Left ventricle myocardium superior (tissue), 1 donor: Measurements from ENCODE around the gene PAN2. TPM values are rescaled to one million over a fixed set of nuclear protein-coding genes. Genes with fewer than 3 reads are reported as not detected.
A peak's percentile ranks its signal among the peaks of the same experiment; 100 is the strongest.

ENCODE experiments used
- ATAC-seq: fragments of 200-7000 bp; cut with Tn5 transposase; one replicate; pipeline ENCODE4 v1.9.1; 2020; ENCODE audit warnings: mild to moderate bottlenecking, moderate library complexity
- DNase-seq: peaks from one replicate; pipeline ENCODE4 v3.0.0-alpha.2; 2020
- intact Hi-C: fragments of 100-400 bp; cut with micrococcal nuclease; formaldehyde crosslinking; loops from one replicate; pipeline ENCODE4 v1.11.0; 2022
- total RNA-seq: library from RNA; stranded (reverse); fragmentation: NEBNext Ultra II Directional; extraction: Animal tissue kit (Norgen Biotek cat#: 25700); gene quantifications from one replicate; pipeline ENCODE4 v1.2.1, GENCODE V29; 2021
- donor health status: DM: no; HTN: yes; CAD: no; lungs with severe emphysema.

Gene PAN2
- total RNA-seq, 1 donor from 2014 or later: 52.2 TPM

DNA sequence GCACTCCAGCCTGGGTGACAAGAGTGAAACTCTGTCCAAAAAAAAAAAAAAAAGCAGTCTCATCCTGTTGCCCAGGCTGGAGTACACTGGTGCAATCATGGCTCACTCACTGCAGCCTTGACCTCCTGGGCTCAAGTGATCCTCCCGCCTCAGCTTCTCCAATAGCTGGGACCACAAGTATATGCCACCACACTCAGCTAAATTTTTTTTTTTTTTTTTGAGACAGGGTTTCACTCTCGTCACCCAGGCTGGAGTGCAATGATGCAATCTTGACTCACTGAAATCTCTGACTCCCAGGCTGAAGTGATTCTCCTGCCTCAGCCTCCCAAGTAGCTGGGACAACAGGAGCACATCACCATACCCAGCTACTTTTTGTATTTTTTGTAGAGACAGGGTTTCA, 12.8 kb downstream of the PAN2 start:
- intact Hi-C loops: no loop called here
- ATAC-seq (no peak), DNase-seq (no peak)

DNA sequence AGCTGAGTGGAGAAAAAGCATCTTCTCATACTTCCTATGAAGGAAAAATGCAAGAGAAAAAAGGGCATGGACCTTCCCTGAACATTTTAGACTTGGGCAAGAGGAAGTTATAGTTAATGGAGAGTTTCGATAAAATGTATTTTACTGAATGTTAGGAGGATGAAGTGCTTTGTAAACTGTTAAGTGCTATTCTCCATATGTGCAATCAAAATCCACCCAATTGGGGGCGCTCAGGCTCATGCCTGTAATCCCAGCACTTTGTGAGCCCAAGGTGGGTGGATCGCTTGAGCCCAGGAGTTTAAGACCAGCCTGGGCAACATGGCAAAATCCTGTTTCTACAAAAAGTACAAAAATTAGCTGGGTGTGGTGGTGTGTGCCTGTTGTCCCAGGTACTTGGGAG, 16.1 kb downstream of the PAN2 start:
- ATAC-seq (no peak), DNase-seq (no peak)
- intact Hi-C loops: no loop called here

DNA sequence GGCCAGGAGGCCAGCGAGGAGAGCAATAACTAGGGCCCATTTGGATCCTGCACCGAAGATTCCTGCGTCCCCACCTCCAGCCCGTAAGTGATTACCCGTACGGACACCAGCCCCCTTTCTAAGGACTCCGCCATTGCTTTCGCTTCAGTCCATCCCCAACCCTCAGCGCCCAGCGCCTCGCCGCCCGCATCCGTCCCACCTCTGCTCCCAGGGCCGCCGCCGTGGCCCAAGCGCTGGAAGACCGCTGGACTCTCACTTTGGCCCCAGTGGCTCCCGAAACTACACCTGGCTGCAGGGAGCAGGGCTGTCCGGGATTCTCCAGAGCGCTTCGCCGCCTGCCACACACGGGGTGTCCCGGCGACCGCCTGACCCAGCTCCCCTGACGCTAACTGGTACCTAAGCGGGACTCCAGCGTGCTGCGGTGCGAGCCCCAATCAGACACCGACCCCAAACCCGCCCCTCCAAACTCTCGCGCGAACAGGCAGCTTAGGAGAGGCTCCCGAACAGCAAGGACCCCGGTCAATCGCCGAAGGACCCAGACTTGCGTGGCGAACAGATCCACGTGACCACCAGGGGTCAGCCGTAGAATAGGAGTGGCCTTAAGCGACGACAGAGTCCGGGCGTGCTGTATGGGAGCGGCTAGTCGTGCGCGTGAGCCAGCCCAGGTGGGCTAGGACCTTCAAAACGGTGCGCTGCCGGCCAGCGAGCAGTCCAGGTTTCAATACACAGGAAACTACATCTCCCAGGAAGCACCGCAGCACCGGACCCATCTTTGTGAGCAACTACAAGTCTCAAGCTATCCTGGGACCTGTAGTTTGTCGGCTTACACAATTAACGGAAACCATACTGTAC, 18.0 kb downstream of the PAN2 start, which contains the start of gene CNPY2:
CNPY2 (minus strand) TSS at position 367 of the 852 bp plus-strand sequence. CDS start 771 bp downstream, outside the sequence.
- DNase-seq: peak; percentile 96
- ATAC-seq: peak; percentile 95
- intact Hi-C loops: no loop called here

DNA sequence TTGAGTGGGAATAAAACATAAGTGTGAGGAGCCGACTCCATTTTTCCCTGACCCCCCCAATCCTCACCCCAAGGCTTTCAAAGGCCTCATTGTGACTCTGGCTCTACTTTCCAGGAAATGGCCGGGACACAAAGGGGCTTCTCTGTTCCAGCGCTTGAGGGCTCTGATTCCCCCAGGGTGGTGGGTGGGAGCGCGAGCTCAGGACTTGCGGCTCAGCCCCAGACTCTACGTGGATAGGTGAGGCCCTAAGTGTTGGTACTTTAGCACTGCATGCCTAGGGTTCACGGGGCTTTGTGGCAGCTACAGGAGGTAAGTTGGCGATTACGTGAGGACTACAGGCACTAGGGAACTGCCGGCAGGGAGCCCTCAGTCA, 18.6 kb downstream of the PAN2 start:
- DNase-seq (no peak), ATAC-seq (no peak)
- intact Hi-C loops: no loop called here

DNA sequence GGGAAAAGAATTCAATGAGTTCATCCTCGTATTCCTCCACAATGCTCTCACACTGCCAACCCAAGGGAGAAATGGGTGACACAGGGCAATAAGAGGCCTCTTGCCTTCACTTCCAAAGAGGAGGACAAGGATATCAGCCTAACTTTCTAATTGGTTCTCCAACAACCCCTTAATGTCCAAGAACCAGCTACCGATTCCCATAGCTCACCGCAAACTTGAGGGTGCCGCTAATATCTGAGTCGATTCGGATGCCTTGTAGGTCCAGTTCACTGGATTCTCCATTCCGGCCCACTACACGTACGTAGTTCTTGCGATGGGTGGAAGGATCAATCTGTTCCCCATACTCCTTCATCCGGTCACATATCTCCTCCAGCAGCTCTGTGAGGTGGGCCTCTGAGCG, 22.8 kb downstream of the PAN2 start:
- intact Hi-C loops: no loop called here
- DNase-seq: no peak
- no peak for ATAC-seq

DNA sequence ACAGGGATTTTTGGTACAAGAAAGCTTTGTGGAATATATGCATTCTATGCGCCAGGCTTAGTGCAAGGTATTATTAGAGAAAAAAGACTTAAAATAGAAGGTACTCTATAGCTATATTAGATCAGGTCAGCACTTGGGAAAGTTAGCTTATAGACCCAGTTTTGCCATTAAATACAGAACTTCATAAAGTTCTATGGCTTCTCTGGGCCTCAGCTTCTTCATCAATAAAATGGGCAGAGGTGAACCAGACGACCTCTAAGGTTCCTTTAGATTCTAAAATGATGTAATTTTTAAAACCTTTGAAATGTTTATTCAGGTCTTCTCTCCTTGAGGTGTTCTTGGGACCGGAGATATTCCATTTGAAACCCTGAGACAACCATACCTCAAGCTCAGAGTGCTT, 25.1 kb downstream of the PAN2 start:
- intact Hi-C loops: no loop called here
- ATAC-seq (no peak), DNase-seq (no peak)

DNA sequence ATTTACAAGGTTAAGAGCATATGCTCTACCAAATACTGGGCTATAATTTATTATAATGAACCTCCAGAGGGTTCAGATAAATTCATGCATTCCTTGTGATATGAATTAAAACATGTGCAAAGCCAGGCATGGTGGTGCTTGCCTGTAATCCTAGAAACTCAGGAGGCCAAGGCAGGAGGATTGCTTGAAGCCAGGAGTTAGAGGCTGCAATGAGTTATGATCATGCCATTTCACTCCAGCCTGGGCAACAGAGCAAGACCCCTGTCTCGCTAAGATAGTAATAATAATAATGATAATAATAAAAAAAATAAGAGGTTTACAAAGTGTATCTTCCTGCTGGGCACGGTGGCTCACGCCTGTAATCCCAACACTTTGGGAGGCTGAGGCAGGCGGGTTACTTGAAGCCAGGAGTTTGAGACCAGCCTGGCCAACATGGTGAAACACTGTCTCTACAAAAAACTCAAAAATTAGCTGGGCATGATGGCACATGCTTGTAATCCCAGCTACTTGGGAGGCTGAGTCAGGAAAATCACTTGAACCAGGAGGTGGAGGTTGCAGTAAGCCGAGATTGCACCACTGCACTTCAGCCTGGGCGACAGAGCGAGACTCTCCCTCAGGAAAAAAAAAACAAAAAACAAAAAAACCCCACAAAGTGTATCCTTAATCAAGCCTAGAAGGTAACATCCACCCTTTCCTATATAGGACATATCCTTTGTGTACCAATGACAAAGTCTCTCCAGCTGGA, 26.4 kb downstream of the PAN2 start:
- ATAC-seq (no peak), DNase-seq (no peak)
- intact Hi-C loops: no loop called here

DNA sequence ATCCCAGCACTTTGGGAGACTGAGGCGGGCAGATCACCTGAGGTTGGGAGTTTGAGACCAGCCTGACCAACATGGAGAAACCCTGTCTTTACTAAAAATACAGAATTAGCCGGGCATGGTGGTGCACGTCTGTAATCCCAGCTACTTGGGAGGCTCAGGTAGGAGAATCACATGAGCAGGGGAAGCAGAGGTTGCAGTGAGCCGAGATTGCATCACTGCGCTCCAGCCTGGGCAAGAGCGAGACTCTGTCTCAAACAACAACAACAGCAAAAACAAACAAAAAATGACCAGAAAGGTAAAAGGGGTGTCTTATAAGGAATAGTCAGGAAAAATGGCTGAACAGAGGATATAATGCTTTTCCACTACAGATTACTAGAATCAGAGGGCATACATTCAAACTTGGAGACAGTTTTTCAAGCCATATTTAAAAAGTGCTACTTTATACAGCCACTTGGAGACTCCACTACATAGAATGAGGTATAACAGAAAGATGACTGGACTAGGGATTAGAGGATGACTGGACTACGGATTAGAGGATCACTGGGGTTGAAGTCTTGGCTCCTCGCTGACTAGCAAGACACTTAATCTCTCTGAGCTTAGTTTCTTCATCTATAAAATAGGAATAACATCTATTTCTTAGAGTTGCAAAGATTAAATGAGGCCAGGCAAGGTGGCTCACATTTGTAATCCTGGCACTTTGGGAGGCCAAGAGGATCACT, 28.8 kb downstream of the PAN2 start:
- no peak for DNase-seq
- intact Hi-C loops: no loop called here
- no peak for ATAC-seq

DNA sequence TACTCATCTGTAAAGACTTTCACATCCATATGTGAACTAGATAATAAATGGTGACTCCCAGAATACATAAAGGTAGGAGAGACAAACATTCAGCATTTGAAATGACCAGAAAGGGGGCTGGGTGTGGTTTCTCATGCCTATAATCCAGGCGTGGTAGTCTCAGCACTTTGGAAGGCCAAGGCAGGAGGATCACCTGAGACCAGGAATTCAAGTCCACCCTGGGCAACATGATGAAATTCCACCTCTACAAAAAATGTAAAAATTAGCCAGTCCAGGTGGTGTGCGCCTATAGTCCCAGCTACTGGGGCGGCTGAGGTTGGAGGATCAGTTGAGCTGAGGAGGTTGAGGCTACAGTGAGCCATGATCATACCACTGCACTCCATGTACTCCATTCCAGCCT, 29.5 kb downstream of the PAN2 start:
- no peak for ATAC-seq
- DNase-seq: no peak
- intact Hi-C loops: no loop called here

DNA sequence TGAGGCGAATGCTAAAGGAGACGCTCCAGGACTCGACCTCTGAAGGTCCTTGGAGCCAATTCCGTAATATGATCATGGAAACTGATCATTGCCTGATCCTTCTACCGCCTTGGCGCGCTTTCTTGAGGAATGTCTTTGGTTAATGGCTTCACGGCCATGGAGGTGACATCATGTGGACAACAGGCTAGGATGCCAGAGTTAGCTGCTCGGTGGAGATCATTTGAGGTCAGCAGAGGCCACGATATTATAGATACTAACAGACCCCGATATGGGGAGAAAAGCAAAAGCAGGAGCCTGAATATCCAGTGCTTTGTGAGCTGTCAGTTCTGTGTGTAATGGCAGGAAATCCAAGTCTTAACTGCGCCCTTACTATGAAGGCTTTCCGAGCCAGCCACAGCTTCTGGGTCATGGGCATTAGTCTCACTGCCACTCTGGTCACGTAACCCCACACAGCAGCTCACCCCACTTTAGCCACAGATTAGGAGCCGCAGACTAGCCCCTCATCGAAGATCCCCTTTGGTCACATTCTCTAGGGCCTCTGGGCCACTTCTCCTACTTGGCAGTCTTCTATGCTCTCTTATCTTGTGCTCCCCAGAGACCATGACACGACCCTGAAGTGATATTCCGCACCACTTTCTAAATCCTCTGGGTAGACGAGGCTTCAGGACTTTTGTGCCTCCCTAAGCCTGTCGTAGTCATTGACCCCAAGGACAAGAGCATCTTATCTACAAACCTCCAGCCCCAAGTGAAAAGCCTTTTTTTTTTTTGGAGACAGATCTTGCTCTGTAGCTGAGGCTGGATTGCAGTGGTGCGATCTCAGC, 32.9 kb downstream of the PAN2 start:
- DNase-seq: no peak
- intact Hi-C loops: no loop called here
- ATAC-seq: peak; percentile 17

DNA sequence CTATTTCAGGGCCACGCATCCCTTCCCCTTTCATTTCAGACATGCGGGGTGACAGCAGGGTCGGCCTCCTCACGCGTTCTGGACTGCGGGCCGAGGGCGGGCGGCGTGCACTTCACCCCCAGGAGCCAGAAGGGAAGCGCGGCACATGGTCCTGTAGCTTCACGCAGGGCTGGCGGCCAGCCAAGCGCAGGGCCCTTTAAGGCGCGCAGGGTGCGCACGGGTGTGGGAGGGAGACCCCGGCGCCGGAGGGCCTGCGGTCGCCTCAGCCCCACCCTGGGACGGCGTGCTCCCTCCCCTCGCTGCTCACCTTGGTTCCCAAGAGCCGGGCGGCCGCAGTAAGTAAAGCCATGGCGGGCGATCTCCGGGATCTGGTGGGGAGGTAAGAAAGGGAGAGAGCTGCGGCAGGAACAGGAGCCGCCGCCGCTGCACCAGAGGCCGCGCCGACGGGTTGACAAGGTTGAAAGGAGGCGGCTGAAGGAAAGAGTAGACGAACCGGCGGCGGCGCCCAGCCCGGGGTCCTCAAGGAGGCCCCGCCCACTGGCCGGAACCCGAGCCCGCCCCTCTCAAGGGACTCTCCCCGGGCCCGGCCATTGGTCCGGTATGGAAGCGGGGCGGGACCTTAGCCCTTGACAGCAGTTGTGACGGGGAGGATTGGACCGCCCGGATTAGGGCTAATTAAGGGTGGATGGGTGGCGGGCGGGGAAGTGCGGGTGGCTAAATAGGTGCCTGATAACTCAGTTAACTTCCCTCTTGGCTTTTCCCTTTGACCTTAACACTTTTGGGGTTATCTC, 33.8 kb downstream of the PAN2 start, which contains the start of gene CS:
CS (minus strand) TSS at position 478 of the 791 bp plus-strand sequence; CDS start at position 349, 129 bp downstream.
- intact Hi-C loops: no loop called here
- peak; percentile 99 for DNase-seq
- ATAC-seq: peak; percentile 97

DNA sequence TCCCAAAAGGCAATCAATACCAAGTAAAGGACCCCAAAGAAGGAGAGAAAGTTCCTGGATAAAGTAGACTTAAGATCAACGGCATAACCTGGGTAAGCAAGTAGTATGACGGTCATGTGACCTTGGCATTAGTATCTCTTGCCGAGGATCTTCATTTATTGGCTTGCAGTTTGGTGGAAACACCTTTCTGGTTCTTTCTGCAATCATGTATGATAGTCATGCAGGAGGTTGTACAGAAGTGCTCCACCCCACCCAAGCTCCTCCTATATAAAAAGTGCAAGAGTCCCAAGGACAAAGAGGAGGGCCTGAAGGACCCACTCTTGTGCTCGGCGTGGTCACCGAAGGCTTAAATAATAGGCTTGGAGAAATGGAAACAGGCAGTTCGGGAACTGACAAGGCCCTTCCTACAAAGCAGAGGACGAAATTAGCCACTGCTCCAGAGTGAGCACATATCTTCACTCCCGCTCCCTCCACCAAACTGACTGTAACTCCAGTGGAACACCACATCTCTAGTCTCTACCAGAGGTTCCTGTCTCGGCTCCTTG, 34.4 kb downstream of the PAN2 start:
- intact Hi-C loops: no loop called here
- no peak for DNase-seq
- ATAC-seq: peak; percentile 7

DNA sequence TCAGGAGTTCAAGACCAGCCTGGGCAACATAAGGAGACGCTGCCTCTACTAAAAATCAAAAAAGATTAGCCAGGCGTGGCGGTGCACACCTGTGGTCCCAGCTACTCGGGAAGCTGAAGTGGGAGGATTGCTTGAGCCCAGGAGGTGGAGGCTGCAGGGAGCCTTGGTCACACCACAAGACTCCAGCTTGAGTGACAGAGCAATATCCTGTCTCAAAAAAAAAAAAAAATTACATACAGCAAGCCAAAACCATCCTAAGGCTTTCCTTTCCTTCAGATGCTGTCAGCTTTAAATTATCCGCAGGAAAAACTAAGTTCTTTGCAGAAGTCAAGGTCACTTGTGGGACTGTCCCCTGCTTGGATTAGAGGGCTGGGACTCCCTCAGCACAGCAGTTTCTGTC, 35.0 kb downstream of the PAN2 start:
- ATAC-seq: no peak
- no peak for DNase-seq
- intact Hi-C loops: no loop called here

DNA sequence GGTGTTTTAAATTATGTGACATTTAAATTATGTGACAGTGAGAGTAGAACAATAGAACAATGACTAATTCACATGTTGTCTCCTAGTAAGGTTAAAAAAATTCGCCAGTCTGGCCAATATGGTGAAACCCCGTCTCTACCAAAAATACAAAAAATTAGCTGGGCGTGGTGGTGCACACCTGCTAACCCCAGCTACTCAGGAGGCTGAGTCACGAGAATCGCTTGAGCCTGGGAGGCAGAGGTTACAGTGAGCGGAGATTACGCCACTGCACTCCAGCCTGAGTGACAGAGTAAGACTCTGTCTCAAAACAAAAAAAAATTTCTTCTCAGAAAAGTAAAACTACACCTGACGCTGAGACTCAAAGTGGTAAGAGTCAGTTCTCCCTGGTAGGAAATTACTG, 36.4 kb downstream of the PAN2 start:
- DNase-seq (no peak), ATAC-seq (no peak)
- intact Hi-C loops: no loop called here

DNA sequence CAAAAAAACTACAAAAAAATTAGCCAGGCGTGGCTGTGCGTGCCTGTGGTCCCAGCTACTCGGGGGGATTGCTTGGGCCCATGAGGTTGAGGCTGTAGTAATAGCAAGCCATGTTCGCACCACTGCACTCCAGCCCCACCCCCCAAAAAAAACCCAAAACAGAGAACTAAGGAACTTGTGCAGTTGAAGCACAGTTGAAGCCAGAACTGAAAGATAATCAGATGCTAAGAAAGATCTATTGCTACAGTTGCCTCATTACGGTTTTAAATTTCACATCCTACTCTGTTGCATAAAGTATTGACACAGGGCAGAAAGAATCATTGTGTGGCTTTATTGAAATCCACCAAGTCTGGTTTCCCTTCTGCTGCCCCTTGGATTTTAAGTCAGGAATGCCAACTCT, 37.5 kb downstream of the PAN2 start:
- DNase-seq (no peak), ATAC-seq (no peak)
- intact Hi-C loops: no loop called here

DNA sequence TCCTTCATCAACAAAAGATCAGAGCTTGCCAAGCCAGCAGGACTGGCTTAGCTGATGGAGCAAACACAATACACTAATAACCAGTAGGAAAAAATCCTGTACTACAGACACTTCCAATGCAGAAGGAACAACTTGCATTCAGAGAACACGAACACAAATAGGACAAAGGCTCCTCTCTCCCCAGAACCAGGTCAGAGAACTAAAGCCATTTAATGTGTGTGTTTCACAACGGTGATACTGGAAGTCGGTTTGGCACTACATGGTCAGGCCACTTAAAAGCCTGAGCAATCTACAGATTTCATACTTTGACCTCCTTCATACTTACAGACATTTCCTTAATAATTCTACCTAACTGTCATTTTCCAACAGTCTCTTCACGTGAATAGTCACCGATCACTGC, 40.0 kb downstream of the PAN2 start:
- ATAC-seq (no peak), DNase-seq (no peak)
- intact Hi-C loops: no loop called here

DNA sequence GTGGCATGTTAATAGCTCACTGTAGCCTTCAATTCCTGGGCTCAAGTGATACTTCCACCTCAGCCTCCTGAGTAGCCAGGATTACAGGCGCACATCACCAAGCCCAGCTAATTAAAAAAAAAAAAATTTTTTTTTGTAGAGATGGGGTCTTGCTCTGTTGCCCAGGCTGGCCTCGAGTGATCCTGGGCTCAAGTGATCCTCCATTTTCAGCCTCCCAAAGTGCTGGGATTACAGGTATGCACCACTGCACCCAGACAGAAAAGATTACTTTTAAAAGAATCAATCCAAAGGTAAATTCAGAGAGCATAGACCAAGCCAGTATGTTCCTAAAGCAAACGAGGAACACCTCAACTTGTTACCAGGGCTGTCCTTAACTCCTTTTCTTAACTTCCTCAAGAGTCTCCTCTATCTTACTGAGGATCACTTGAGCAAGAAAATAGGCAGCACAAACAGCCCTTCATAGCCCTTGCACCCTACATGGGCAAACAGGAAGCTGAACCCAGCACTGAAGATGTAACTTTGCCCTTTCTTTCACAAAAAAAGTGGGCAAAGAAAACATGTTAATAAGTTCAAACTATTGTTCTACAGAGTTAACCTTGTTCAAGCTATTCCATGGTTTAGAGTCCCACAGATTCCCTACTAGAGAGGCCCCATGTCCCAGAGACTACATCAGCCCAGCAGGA, 45.0 kb downstream of the PAN2 start:
- intact Hi-C loops: no loop called here
- DNase-seq (no peak), ATAC-seq (no peak)
